ENCODE data around the gene FGF5. TPM values are rescaled to one million over a fixed set of nuclear protein-coding genes. Genes with fewer than 3 reads are reported as not detected.

The FGF5 gene
- total RNA-seq, 4 donors from 2014 or later: 0.14 to 4.1 (median 0.16) TPM; not detected in 1

GRCh38 chr4:80295826-80296225 is 29.4 kb downstream of the FGF5 start:
- H3K4me1 ChIP-seq: no peaks in the 10 kb centered on the region
- H3K4me3 ChIP-seq: no peak overlapping the region
- no peaks in the 10 kb centered on the region for H3K9me3 ChIP-seq
- in situ Hi-C loops (cut with MboI; ENCODE audit: low pct_ligation_motif_present in 1 of 4, low pct_unique_long_range_greater_than_20kb in 1 of 4, low sequenced_read_pairs in 3 of 4): no loop called here
- no peaks in the 10 kb centered on the region for H3K36me3 ChIP-seq
- no peak overlapping the region for H3K27ac ChIP-seq
- 71 to 87% methylated on average over 5 of the region's 5 CpGs for WGBS, 2 donors (ENCODE audit: low coverage in 1 of 2)
- no peak for TF ChIP-seq EP300 (IDR thresholded peaks at IDR 0.05; ENCODE audit: low read depth)
- no peak for TF ChIP-seq POLR2AphosphoS5 (IDR thresholded peaks at IDR 0.05)
- TF ChIP-seq POLR2A (IDR thresholded peaks at IDR 0.05): no peak
- TF ChIP-seq CTCF (IDR thresholded peaks at IDR 0.05): no peak
- intact Hi-C loops (cut with DNase I; ENCODE audit: low total_unique reads): no loop called here
- no peak for DNase-seq
- H3K27me3 ChIP-seq: no peaks in the 10 kb centered on the region

- Histone ChIP-seq H3K4me1 (no peaks in the 10 kb centered on the region), H3K27me3 (no peaks in the 10 kb centered on the region), H3K27ac (no peak overlapping the region), H3K36me3 (no peaks in the 10 kb centered on the region), H3K4me3 (no peak overlapping the region), H3K9me3 (no peaks in the 10 kb centered on the region)
- TF ChIP-seq CTCF (IDR thresholded peaks at IDR 0.05) (no peak), POLR2AphosphoS5 (IDR thresholded peaks at IDR 0.05) (no peak), EP300 (IDR thresholded peaks at IDR 0.05; ENCODE audit: low read depth) (no peak), POLR2A (IDR thresholded peaks at IDR 0.05) (no peak)
- intact Hi-C loops (cut with DNase I; ENCODE audit: low total_unique reads): no loop called here
- in situ Hi-C loops (cut with MboI; ENCODE audit: low pct_ligation_motif_present in 1 of 4, low pct_unique_long_range_greater_than_20kb in 1 of 4, low sequenced_read_pairs in 3 of 4): no loop called here
- no peak for DNase-seq
- 54 to 76% methylated on average over 4 of the region's 4 CpGs for WGBS, 2 donors (ENCODE audit: low coverage in 1 of 2)
These were observed 35.4 kb downstream of the FGF5 start for GRCh38 chr4:80301884-80302283.

- intact Hi-C loops (cut with DNase I; ENCODE audit: low total_unique reads) (no loop called here), in situ Hi-C loops (cut with MboI; ENCODE audit: low pct_ligation_motif_present in 1 of 4, low pct_unique_long_range_greater_than_20kb in 1 of 4, low sequenced_read_pairs in 3 of 4) (no loop called here)
- TF ChIP-seq POLR2A (IDR thresholded peaks at IDR 0.05) (no peak), POLR2AphosphoS5 (IDR thresholded peaks at IDR 0.05) (no peak), EP300 (IDR thresholded peaks at IDR 0.05; ENCODE audit: low read depth) (no peak), CTCF (IDR thresholded peaks at IDR 0.05) (no peak)
- H3K4me3 ChIP-seq: no peak overlapping the region
- WGBS, 2 donors (ENCODE audit: low coverage in 1 of 2): 91 to 100% methylated on average over 2 to 26 of the region's 26 CpGs
- peaks cover 3% of the 10 kb centered on the region for H3K27me3 ChIP-seq
- no peaks in the 10 kb centered on the region for H3K4me1 ChIP-seq
- no peak for DNase-seq
- H3K27ac ChIP-seq: no peak overlapping the region
- H3K9me3 ChIP-seq: no peaks in the 10 kb centered on the region
- H3K36me3 ChIP-seq: no peaks in the 10 kb centered on the region
These were observed 36.3 kb downstream of the FGF5 start for GRCh38 chr4:80302616-80303223.

GRCh38 chr4:80305466-80305865 is 39.0 kb downstream of the FGF5 start:
- Histone ChIP-seq H3K4me1 (no peaks in the 10 kb centered on the region), H3K36me3 (no peaks in the 10 kb centered on the region), H3K9me3 (no peaks in the 10 kb centered on the region), H3K27ac (no peak overlapping the region), H3K27me3 (peaks cover 11% of the 10 kb centered on the region), H3K4me3 (no peak overlapping the region)
- WGBS, 2 donors (ENCODE audit: low coverage in 1 of 2): 76 to 80% methylated on average over 1 to 3 of the region's 3 CpGs
- in situ Hi-C loops (cut with MboI; ENCODE audit: low pct_ligation_motif_present in 1 of 4, low pct_unique_long_range_greater_than_20kb in 1 of 4, low sequenced_read_pairs in 3 of 4): no loop called here
- no peak for DNase-seq
- intact Hi-C loops (cut with DNase I; ENCODE audit: low total_unique reads): no loop called here
- no peak for TF ChIP-seq EP300 (IDR thresholded peaks at IDR 0.05; ENCODE audit: low read depth)
- no peak for TF ChIP-seq CTCF (IDR thresholded peaks at IDR 0.05)
- TF ChIP-seq POLR2AphosphoS5 (IDR thresholded peaks at IDR 0.05): no peak
- TF ChIP-seq POLR2A (IDR thresholded peaks at IDR 0.05): no peak

All from transverse colon (tissue), 4 donors.